HEK293 (cell line): ENCODE results near the gene SYNE1.

Source experiments
- CTCF ChIP-seq: fragments of 450-650 bp; formaldehyde crosslinking; IDR thresholded peaks from 2 replicates; pipeline ENCODE4 v1.5.1; 2016; ENCODE audit warnings: missing biosample characterization, missing genetic modification characterization
- MEIS1 ChIP-seq: sonication (generic); formaldehyde crosslinking; IDR thresholded peaks from 2 replicates; pipeline ENCODE4 v1.8.1; 2022; ENCODE audit warnings: missing genetic modification reagents, mild to moderate bottlenecking, borderline replicate concordance
- ZNF140 ChIP-seq: fragments of 450-650 bp; formaldehyde crosslinking; IDR thresholded peaks from 2 replicates; pipeline ENCODE4 v1.5.1; 2016; ENCODE audit warnings: missing biosample characterization, missing genetic modification characterization
- ZNF157 ChIP-seq: fragments of 450-650 bp; formaldehyde crosslinking; IDR thresholded peaks from 2 replicates; pipeline ENCODE4 v1.5.1; 2016; ENCODE audit warnings: missing biosample characterization, missing genetic modification characterization
- ZNF302 ChIP-seq: fragments of 450-650 bp; formaldehyde crosslinking; IDR thresholded peaks from 2 replicates; pipeline ENCODE4 v1.5.1; 2016; ENCODE audit warnings: missing biosample characterization, missing genetic modification characterization, low read depth
- ZNF660 ChIP-seq: fragments of 450-650 bp; IDR thresholded peaks from 2 replicates; pipeline ENCODE4 v1.5.1; 2018; ENCODE audit warnings: missing biosample characterization, mild to moderate bottlenecking, missing genetic modification characterization
- ZNF701 ChIP-seq: fragments of 450-650 bp; formaldehyde crosslinking; IDR thresholded peaks from 2 replicates; pipeline ENCODE4 v1.5.1; 2016; ENCODE audit warnings: missing biosample characterization, missing genetic modification characterization
- ZNF785 ChIP-seq: fragments of 450-650 bp; formaldehyde crosslinking; IDR thresholded peaks from 2 replicates; pipeline ENCODE4 v1.5.1; 2016; ENCODE audit warnings: missing biosample characterization, missing genetic modification characterization
- TF ChIP-seq, protein P1 (sequence below): fragments of 450-650 bp; formaldehyde crosslinking; IDR thresholded peaks from 2 replicates; pipeline ENCODE4 v1.5.1; 2016; ENCODE audit warnings: missing biosample characterization, missing genetic modification characterization, low read depth
- TF ChIP-seq, protein P2 (sequence below): fragments of 450-650 bp; formaldehyde crosslinking; IDR thresholded peaks from 2 replicates; pipeline ENCODE4 v1.5.1; 2016; ENCODE audit warnings: missing biosample characterization, missing genetic modification characterization

- no peak for TF ChIP-seq ZNF157 (tag by site-specific recombination)
- no peak for TF ChIP-seq ZNF660
- no peak for TF ChIP-seq ZNF302 (tag by site-specific recombination)
- TF ChIP-seq ZNF701 (tag by site-specific recombination) = no peak
- TF ChIP-seq ZNF140 (tag by site-specific recombination) = no peak
- TF ChIP-seq, protein P1, sequence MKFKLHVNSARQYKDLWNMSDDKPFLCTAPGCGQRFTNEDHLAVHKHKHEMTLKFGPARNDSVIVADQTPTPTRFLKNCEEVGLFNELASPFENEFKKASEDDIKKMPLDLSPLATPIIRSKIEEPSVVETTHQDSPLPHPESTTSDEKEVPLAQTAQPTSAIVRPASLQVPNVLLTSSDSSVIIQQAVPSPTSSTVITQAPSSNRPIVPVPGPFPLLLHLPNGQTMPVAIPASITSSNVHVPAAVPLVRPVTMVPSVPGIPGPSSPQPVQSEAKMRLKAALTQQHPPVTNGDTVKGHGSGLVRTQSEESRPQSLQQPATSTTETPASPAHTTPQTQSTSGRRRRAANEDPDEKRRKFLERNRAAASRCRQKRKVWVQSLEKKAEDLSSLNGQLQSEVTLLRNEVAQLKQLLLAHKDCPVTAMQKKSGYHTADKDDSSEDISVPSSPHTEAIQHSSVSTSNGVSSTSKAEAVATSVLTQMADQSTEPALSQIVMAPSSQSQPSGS (tag by site-specific recombination) = no peak
- no peak for TF ChIP-seq CTCF
- no peak for TF ChIP-seq MEIS1 (CRISPR knock-in tag)
- TF ChIP-seq ZNF785 (tag by site-specific recombination) = no peak
- TF ChIP-seq, protein P2, sequence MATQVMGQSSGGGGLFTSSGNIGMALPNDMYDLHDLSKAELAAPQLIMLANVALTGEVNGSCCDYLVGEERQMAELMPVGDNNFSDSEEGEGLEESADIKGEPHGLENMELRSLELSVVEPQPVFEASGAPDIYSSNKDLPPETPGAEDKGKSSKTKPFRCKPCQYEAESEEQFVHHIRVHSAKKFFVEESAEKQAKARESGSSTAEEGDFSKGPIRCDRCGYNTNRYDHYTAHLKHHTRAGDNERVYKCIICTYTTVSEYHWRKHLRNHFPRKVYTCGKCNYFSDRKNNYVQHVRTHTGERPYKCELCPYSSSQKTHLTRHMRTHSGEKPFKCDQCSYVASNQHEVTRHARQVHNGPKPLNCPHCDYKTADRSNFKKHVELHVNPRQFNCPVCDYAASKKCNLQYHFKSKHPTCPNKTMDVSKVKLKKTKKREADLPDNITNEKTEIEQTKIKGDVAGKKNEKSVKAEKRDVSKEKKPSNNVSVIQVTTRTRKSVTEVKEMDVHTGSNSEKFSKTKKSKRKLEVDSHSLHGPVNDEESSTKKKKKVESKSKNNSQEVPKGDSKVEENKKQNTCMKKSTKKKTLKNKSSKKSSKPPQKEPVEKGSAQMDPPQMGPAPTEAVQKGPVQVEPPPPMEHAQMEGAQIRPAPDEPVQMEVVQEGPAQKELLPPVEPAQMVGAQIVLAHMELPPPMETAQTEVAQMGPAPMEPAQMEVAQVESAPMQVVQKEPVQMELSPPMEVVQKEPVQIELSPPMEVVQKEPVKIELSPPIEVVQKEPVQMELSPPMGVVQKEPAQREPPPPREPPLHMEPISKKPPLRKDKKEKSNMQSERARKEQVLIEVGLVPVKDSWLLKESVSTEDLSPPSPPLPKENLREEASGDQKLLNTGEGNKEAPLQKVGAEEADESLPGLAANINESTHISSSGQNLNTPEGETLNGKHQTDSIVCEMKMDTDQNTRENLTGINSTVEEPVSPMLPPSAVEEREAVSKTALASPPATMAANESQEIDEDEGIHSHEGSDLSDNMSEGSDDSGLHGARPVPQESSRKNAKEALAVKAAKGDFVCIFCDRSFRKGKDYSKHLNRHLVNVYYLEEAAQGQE (tag by site-specific recombination) = no peak
These were observed 482.4 kb downstream of the SYNE1 start for GRCh38 chr6:152154559-152155356.
